ENCODE results near the gene PRKCH. TPM values are rescaled to one million over a fixed set of nuclear protein-coding genes. Genes with fewer than 3 reads are reported as not detected.

The PRKCH gene
- total RNA-seq, 1 experiment from 2014 or later, result 22.3 TPM

- Mint-ChIP-seq H3K4me3 (ENCODE audit: low read depth, unreplicated experiment) (no peak overlapping the region), H3K9me3 (ENCODE audit: low read depth, unreplicated experiment) (no peaks in the 10 kb centered on the region), H3K4me1 (ENCODE audit: low read depth, unreplicated experiment) (peaks cover 48% of the 10 kb centered on the region), H3K27me3 (ENCODE audit: unreplicated experiment) (no peaks in the 10 kb centered on the region), H3K36me3 (ENCODE audit: insufficient read depth, unreplicated experiment) (peaks cover 3% of the 10 kb centered on the region), H3K27ac (ENCODE audit: unreplicated experiment) (no peak overlapping the region)
- CTCF ChIA-PET, result no interaction called here
- no TSS peak for BruUV-seq (replicated peaks)
- TF ChIP-seq, protein P1, sequence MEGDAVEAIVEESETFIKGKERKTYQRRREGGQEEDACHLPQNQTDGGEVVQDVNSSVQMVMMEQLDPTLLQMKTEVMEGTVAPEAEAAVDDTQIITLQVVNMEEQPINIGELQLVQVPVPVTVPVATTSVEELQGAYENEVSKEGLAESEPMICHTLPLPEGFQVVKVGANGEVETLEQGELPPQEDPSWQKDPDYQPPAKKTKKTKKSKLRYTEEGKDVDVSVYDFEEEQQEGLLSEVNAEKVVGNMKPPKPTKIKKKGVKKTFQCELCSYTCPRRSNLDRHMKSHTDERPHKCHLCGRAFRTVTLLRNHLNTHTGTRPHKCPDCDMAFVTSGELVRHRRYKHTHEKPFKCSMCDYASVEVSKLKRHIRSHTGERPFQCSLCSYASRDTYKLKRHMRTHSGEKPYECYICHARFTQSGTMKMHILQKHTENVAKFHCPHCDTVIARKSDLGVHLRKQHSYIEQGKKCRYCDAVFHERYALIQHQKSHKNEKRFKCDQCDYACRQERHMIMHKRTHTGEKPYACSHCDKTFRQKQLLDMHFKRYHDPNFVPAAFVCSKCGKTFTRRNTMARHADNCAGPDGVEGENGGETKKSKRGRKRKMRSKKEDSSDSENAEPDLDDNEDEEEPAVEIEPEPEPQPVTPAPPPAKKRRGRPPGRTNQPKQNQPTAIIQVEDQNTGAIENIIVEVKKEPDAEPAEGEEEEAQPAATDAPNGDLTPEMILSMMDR (IDR thresholded peaks at IDR 0.05; ENCODE audit: unreplicated experiment), result no peak
- no peak for DNase-seq
- intact Hi-C loops (cut with micrococcal nuclease; ENCODE audit: unreplicated experiment), result no loop called here
These were observed 145.5 kb downstream of the PRKCH start for GRCh38 chr14:61466905-61467280.

DNA sequence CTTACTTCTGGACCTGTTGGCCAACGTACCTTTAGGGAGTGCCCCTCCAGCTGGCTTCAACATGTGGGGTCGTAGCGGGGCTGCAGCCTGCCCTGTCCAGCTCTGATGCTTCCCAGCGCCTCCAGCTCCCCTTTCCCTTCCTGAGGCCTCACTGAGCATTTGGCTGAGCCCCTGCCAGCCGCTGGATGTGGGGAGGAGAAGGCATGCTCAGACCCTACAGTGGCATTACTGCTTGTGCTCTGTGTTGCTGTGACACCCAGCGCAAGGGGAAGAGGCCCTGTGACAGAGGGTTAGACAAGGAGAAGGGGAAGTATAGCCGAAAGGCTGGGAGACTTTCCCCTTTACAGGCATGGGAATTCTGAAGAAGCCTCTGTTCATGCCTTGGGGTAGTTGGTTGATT lies 145.9 kb downstream of the PRKCH start:
- no peak overlapping the region for H3K27ac Mint-ChIP-seq (ENCODE audit: unreplicated experiment)
- no peak for DNase-seq
- no peaks in the 10 kb centered on the region for H3K27me3 Mint-ChIP-seq (ENCODE audit: unreplicated experiment)
- CTCF ChIA-PET, result no interaction called here
- peaks cover 48% of the 10 kb centered on the region for H3K4me1 Mint-ChIP-seq (ENCODE audit: low read depth, unreplicated experiment)
- no TSS peak for BruUV-seq (replicated peaks)
- TF ChIP-seq, protein P1 (IDR thresholded peaks at IDR 0.05; ENCODE audit: unreplicated experiment), result no peak
- intact Hi-C loops (cut with micrococcal nuclease; ENCODE audit: unreplicated experiment), result no loop called here
- peaks cover 5% of the 10 kb centered on the region for H3K36me3 Mint-ChIP-seq (ENCODE audit: insufficient read depth, unreplicated experiment)
- no peaks in the 10 kb centered on the region for H3K9me3 Mint-ChIP-seq (ENCODE audit: low read depth, unreplicated experiment)
- H3K4me3 Mint-ChIP-seq (ENCODE audit: low read depth, unreplicated experiment), result no peak overlapping the region

DNA sequence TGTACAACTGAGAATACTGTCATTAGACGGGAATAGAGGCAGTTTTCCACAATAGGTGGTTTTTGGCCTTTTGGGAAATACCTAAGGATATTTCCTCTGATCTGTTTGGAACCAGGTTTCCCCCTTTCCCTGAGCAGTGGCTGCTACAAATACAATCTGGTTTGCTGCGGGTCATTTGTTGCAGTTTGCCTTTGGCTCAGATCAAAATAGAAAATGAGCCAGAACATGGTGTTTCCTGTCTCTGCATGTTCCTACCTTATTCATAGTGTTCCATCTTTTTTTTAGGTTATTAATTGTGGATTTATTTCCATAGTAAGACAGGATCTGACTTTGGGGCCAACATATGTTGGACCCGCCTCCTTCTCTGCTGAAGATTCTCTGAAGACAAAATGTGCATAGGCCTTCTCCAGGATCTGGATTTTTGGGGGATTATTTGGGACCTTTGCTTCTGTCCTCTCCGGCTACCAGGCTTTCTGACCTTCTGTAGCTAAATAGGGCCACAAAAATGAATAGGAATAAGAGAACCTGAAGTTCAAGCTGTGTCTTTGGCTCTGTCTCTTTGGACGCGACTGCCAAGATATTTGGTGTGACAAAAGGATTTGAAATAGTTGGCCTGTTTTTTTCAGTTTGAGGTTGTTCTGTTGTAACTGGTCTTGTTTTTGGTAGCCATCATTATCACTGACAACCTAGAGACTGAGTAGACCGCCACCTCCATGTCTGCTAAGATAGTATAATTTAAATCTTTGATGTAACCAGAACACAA lies 146.9 kb downstream of the PRKCH start:
- Mint-ChIP-seq H3K36me3 (ENCODE audit: insufficient read depth, unreplicated experiment) (peaks cover 10% of the 10 kb centered on the region), H3K4me3 (ENCODE audit: low read depth, unreplicated experiment) (no peak overlapping the region), H3K4me1 (ENCODE audit: low read depth, unreplicated experiment) (peaks cover 49% of the 10 kb centered on the region), H3K27ac (ENCODE audit: unreplicated experiment) (no peak overlapping the region), H3K9me3 (ENCODE audit: low read depth, unreplicated experiment) (no peaks in the 10 kb centered on the region), H3K27me3 (ENCODE audit: unreplicated experiment) (no peaks in the 10 kb centered on the region)
- DNase-seq, result no peak
- TF ChIP-seq, protein P1 (IDR thresholded peaks at IDR 0.05; ENCODE audit: unreplicated experiment), result no peak
- no TSS peak for BruUV-seq (replicated peaks)
- intact Hi-C loops (cut with micrococcal nuclease; ENCODE audit: unreplicated experiment), result no loop called here
- CTCF ChIA-PET, result no interaction called here

DNA sequence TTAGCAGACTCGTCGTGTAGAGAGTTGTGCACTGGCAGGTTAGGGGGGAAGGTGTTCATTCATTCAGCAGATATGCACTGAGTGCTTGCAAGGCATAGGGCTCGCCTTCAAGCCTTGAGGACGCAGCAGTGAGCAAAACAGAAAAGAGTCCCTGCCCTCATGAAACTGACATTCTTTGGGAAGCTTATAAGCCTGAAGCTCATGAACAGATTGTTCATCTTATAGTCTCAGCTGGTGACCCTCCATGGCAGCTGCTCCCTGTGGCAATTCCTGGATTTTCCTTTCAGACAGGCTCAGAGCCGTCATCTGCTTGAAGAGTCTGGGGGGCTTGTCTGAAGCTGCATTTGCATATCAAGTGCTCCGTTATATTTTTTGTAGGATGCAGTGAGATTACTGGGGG lies 148.4 kb downstream of the PRKCH start:
- Mint-ChIP-seq H3K27me3 (ENCODE audit: unreplicated experiment) (no peaks in the 10 kb centered on the region), H3K9me3 (ENCODE audit: low read depth, unreplicated experiment) (no peaks in the 10 kb centered on the region), H3K36me3 (ENCODE audit: insufficient read depth, unreplicated experiment) (peaks cover 13% of the 10 kb centered on the region), H3K4me1 (ENCODE audit: low read depth, unreplicated experiment) (peaks cover 63% of the 10 kb centered on the region), H3K27ac (ENCODE audit: unreplicated experiment) (no peak overlapping the region), H3K4me3 (ENCODE audit: low read depth, unreplicated experiment) (no peak overlapping the region)
- CTCF ChIA-PET, result interaction anchor here (0.9 kb wide), 1 partner anchor 368 kb away, joined by 3 read pairs; no protein-coding TSS in a partner anchor
- no peak for DNase-seq
- BruUV-seq (replicated peaks), result no TSS peak
- intact Hi-C loops (cut with micrococcal nuclease; ENCODE audit: unreplicated experiment), result no loop called here
- TF ChIP-seq, protein P1 (IDR thresholded peaks at IDR 0.05; ENCODE audit: unreplicated experiment), result no peak
